Thoracic aorta (tissue), 2 donors: ENCODE data around the gene GAA. TPM values are rescaled to one million over a fixed set of nuclear protein-coding genes. Genes with fewer than 3 reads are reported as not detected.

Source experiments
- ATAC-seq: fragments of 150-250 bp; one replicate; pipeline ENCODE4 v1.8.0; 2017; ENCODE audit warnings: low read depth; ENCODE audit not compliant: insufficient number of reproducible peaks, low FRiP score
- DNase-seq: peaks from one replicate; pipeline ENCODE4 v3.0.0-alpha.2; 2020; ENCODE audit warnings: low spot score
- H3K27ac ChIP-seq, 2 donors: fragments of 200-600 bp; sonication (generic); 1 replicate in 1 of 2; 2 replicates in 1 of 2; pipeline ENCODE4 v1.5.1; 2016; ENCODE audit warnings: mild to moderate bottlenecking in 2 of 2, moderate library complexity in 2 of 2
- H3K27me3 ChIP-seq: fragments of 200-600 bp; sonication (generic); replicated peaks from 2 replicates; pipeline ENCODE4 v1.6.0; 2016; ENCODE audit warnings: mild to moderate bottlenecking; ENCODE audit not compliant: insufficient read depth
- H3K36me3 ChIP-seq: fragments of 200-600 bp; sonication (generic); one replicate; pipeline ENCODE4 v1.5.1; 2016
- H3K4me1 ChIP-seq, 2 donors: fragments of 200-600 bp; sonication (generic); 1 replicate in 1 of 2; 2 replicates in 1 of 2; pipeline versions ENCODE4 v1.5.1 to v1.6.0; 2016; ENCODE audit warnings: low read depth in 2 of 2, mild to moderate bottlenecking in 1 of 2; ENCODE audit not compliant: control insufficient read depth in 1 of 2
- H3K4me3 ChIP-seq: fragments of 200-600 bp; sonication (generic); 2 replicates; pipeline ENCODE4 v1.5.1; 2016; ENCODE audit warnings: mild to moderate bottlenecking
- H3K9me3 ChIP-seq: fragments of 200-600 bp; sonication (generic); 2 replicates; pipeline ENCODE4 v1.5.1; 2016
- total RNA-seq, 2 donors: library from RNA; depleted of rRNA; stranded (reverse); fragments of >200 nt; gene quantifications; one replicate each; pipeline versions ENCODE4 v1.1.0 to v1.2.3, GENCODE V29; 2016
- TF ChIP-seq, protein P1 (sequence below): fragments of 200-600 bp; sonication (generic); IDR thresholded peaks from one replicate; pipeline ENCODE4 v1.5.1; 2019; ENCODE audit warnings: antibody characterized with exemption

GAA gene
- total RNA-seq, 2 donors from 2014 or later: 101 to 126 TPM

DNA sequence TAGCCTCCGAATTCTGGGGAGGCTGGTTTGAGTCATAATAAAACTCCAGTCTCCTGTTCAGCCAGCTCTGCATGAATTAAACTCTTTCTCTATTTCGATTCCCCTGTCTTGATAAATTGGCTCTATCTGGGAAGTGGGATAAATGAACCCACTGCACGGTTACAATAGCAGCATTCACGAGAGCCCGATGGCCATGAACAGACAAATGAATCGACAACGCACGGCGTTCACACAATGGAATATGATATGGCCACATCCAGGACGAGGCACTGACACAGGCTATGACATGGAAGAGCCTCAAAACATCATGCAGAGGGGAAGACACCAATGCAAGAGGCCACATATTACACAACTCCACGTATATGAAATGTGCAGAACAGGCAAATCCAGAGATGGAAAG is 62.8 kb downstream of the GAA start:
- no peak for DNase-seq
- Histone ChIP-seq H3K4me3 (no peak overlapping the region), H3K27me3 (no peaks in the 10 kb centered on the region), H3K36me3 (no peaks in the 10 kb centered on the region), H3K27ac (no peak overlapping the region), H3K4me1 (no peaks in the 10 kb centered on the region), H3K9me3 (no peaks in the 10 kb centered on the region)
- no peak for ATAC-seq
- TF ChIP-seq, protein P1, sequence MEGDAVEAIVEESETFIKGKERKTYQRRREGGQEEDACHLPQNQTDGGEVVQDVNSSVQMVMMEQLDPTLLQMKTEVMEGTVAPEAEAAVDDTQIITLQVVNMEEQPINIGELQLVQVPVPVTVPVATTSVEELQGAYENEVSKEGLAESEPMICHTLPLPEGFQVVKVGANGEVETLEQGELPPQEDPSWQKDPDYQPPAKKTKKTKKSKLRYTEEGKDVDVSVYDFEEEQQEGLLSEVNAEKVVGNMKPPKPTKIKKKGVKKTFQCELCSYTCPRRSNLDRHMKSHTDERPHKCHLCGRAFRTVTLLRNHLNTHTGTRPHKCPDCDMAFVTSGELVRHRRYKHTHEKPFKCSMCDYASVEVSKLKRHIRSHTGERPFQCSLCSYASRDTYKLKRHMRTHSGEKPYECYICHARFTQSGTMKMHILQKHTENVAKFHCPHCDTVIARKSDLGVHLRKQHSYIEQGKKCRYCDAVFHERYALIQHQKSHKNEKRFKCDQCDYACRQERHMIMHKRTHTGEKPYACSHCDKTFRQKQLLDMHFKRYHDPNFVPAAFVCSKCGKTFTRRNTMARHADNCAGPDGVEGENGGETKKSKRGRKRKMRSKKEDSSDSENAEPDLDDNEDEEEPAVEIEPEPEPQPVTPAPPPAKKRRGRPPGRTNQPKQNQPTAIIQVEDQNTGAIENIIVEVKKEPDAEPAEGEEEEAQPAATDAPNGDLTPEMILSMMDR: no peak

GRCh38 chr17:80166446-80166845 is 65.1 kb downstream of the GAA start:
- DNase-seq: no peak
- H3K27me3 ChIP-seq: no peaks in the 10 kb centered on the region
- no peak for ATAC-seq
- H3K4me3 ChIP-seq: no peak overlapping the region
- no peaks in the 10 kb centered on the region for H3K9me3 ChIP-seq
- no peaks in the 10 kb centered on the region for H3K4me1 ChIP-seq
- no peak overlapping the region for H3K27ac ChIP-seq
- TF ChIP-seq, protein P1: no peak
- H3K36me3 ChIP-seq: no peaks in the 10 kb centered on the region

DNA sequence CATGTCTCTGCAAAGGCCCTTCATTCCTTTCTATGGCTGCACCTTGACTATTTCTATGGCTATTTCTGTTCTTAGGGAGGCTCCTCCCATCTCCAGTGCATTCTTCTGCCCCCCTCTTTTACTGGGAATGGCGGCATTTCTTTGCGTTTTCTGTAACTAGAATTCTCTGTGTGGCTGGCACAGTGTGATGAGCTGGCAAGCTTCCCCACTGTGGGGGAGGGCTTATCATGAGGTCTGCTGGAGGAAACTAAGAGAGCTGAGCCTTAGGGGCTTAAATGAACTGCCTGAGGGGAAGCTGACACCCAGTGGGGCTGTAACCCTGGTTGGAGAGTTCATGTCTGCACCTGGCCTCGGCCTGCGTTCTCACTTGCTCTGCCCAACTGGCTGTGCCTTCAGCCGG is 67.0 kb downstream of the GAA start:
- Histone ChIP-seq H3K36me3 (no peaks in the 10 kb centered on the region), H3K27ac (no peak overlapping the region), H3K27me3 (no peaks in the 10 kb centered on the region), H3K4me1 (no peaks in the 10 kb centered on the region), H3K4me3 (no peak overlapping the region), H3K9me3 (no peaks in the 10 kb centered on the region)
- TF ChIP-seq, protein P1: no peak
- ATAC-seq (no peak), DNase-seq (no peak)

- DNase-seq (no peak), ATAC-seq (no peak)
- Histone ChIP-seq H3K27ac (no peak overlapping the region), H3K4me3 (no peak overlapping the region), H3K9me3 (no peaks in the 10 kb centered on the region), H3K4me1 (no peaks in the 10 kb centered on the region), H3K36me3 (no peaks in the 10 kb centered on the region), H3K27me3 (no peaks in the 10 kb centered on the region)
- TF ChIP-seq, protein P1: no peak
Observed at GRCh38 chr17:80169107-80169506, 67.7 kb downstream of the GAA start.

Other genes with a start within 250 kb of the GAA start
- 10 to 100 TPM; 45.9 to 52.1 TPM for gene TBC1D16, start 65.7 kb upstream of the GAA start, total RNA-seq
- 1 to 10 TPM; 4.4 to 6.5 TPM for gene CCDC40, start 64.9 kb upstream of the GAA start, total RNA-seq
- 10 to 100 TPM; 32.6 to 39.4 TPM for gene EIF4A3, start 45.5 kb downstream of the GAA start, total RNA-seq
- gene CARD14, start 68.4 kb downstream of the GAA start, total RNA-seq: not detected
- 10 to 100 TPM; 22.2 to 51.8 TPM for gene SGSH, start 118.8 kb downstream of the GAA start, total RNA-seq
- gene SLC26A11, start 118.8 kb downstream of the GAA start, total RNA-seq: 10 to 100 TPM; 41.1 to 69.2 TPM
- gene RNF213, start 159.3 kb downstream of the GAA start, total RNA-seq: 100 to 1,000 TPM; 150 to 174 TPM